Activated naive CD4-positive, alpha-beta T cell treated with anti-CD3 and anti-CD28 coated beads, Interleukin-2, amount 50 U/mL, for 16 hours (primary cell): ENCODE measurements around the gene TNFSF10.

Experiments
- DNase-seq: peaks from one replicate; pipeline ENCODE4 v3.0.0-alpha.2; 2020

TNFSF10 gene

DNA sequence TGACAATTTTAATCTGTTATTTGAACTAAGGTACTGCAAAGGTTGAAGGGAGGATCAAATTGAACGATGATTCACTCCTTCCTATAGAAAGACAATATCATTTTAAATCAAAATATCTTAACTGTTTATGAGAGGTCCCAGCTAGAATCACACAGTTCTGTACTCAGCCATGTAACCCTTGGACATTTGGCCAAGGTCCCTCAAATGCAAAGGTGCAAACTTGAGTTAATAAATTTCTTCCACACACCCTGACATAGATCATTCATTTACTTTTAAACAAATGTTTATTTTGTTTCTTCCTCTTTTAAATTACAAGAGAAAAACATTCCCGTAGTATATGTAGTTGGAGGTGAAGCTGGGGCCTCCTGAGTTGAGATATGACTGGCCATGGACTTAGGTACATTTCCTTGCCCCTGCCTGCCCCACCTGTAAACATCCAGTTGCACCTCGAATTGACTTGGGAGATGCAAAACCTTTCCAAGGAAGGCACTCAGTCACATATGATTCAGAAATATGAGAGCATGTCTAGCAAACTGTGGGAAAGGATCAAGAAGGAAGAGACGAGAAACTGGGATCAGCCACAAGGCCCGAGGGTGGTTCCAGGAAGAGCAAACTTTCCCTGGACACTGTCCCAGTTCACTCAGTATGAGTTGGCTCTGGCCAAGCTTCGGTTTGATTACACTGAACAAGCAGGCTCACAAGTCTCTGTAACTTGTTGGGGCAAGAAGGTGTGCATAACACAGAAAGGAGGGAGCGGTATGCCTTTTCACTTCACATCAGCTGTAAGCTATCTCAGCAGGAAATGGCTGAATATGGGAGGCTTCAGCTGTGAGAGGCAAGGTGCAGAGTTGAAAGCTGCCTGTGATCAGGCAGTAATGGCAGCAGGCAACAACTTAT, 6.7 kb downstream of the TNFSF10 start:
- no peak for DNase-seq

GRCh38 chr3:172515130-172515918, 7.9 kb downstream of the TNFSF10 start:
- no peak for DNase-seq

DNA sequence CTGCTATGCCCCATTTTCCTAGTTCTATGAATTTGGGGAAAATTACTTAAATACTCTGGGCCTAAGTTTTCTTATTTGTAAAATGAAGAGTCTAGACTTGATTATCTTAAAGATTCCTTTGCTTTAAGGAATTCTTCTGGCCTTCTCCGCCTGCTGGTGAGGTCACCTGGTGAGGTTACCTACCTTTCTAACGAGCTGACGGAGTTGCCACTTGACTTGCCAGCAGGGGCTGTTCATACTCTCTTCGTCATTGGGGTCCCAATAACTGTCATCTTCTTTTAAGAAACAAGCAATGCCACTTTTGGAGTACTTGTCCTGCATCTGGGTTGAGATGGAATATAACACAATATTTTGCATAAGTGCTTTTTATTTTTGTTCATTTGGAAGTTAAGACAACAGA, 8.6 kb downstream of the TNFSF10 start:
- DNase-seq, result no peak

GRCh38 chr3:172513488-172513887, 9.7 kb downstream of the TNFSF10 start:
- DNase-seq, result no peak

DNA sequence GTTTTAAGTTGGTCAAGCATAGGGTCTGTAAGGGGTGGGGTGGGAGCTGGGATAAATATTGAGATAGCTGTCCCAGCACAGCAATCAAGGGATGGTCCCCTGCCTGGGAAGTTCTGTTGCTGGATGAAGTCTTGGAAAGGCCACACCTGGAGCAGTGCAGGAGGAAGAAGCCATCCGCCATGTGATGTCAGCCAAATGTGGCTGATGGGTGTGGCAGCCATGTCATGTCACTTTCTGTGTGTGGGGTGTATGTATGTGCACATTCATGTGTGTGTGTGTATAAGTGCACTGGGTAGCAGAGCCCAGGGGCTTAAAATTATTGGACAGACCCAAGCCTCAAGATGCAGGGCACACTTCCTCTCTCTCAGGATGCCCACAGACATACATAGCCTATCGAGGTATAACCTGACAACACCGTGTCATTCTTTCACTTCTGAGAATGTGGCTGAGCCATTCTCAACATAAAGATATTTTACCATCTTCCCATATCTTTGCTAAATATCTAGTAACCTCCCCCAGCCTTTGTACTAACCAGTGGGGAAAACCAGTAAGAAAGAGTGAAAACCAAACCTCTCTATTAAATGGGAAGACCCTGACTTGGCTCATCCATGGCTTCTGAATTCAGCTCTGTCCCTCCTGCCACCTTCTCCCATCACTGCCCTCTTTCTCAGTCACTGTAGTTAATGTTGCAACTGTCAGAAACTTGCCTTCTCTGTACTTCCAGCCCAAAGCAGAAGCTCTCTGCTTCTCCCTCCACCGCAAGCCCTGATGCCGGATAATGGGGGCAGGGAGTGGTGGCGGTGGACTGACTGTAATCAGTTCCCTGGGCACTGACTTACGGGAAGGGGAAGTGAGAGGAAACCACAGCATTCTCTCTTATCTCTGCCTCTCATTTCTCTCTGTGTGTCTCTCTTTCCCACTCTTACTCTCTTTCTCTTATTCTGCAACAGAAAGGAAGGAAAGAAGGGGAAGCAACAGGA, 11.2 kb downstream of the TNFSF10 start:
- peak; percentile 45 for DNase-seq

- no peak for DNase-seq
These were observed 17.1 kb downstream of the TNFSF10 start for GRCh38 chr3:172506094-172506493.

DNA sequence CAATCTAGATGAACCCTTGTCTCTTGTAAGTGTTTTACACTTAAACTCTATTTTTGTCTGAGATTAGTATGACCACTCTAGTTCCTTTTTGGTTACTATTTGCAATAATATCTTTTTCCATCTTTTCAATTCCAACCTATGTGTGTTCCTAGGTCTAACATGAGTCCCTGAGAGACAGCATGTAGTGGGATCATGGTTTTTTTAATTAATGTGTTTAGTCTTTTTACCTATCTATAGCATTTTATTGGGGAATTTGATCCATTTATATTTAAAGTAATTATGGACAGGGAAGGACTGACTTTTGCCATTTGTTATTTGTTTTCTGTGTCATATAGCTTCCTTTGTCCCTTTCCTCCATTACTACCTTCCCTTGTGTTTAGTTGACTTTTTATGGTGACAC, 21.7 kb downstream of the TNFSF10 start:
- no peak for DNase-seq

GRCh38 chr3:172490198-172490669, 33.0 kb downstream of the TNFSF10 start:
- DNase-seq, result peak; percentile 83

DNA sequence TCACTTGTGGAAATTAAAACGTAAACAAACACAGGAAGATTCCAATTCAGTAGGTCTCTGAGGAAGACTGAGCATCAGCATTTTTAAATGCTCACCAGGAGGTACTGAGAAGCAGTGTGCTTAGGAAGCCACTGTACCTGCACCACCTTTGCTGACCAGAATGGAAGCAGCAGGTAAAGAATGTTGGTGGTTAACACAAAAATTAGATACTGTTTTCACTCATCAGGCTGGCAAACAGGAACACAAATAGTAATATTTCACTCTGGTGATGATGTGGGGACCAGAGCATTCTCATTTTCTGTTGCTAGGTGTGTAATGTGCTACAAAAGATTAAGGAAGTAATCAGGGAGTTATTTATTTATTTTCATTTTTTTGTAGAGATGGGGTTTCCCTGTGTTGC, 45.1 kb downstream of the TNFSF10 start:
- DNase-seq, result no peak

GRCh38 chr3:172476347-172476746, 46.9 kb downstream of the TNFSF10 start:
- DNase-seq, result no peak

- no peak for DNase-seq
These were observed 47.5 kb downstream of the TNFSF10 start for GRCh38 chr3:172475703-172476102.

DNA sequence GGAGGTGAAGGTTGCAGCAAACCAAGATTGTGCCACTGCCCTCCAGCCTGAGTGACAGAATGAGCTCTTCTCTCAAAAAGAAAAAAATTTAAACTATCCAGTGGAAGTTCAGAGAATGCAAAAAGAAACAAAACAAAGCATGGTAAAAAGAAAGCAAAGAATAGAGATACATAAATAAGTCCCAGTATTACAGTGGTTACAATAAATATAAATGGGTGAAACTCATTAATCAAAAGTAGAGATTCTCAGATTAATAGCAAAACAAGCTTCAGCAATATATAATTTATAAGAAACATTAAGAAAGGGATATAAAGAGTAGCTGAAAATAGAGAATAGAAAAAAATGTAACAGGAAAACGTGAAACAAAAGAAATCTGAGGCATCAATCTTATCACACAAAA, 51.3 kb downstream of the TNFSF10 start:
- DNase-seq, result no peak

GRCh38 chr3:172470588-172470987, 52.6 kb downstream of the TNFSF10 start:
- no peak for DNase-seq

- DNase-seq, result no peak
These were observed 55.9 kb downstream of the TNFSF10 start for GRCh38 chr3:172467170-172467824.

- no peak for DNase-seq
These were observed 56.6 kb downstream of the TNFSF10 start for GRCh38 chr3:172466553-172467130.

- DNase-seq, result no peak
These were observed 57.9 kb downstream of the TNFSF10 start for GRCh38 chr3:172465281-172465680.

GRCh38 chr3:172464306-172464705, 58.9 kb downstream of the TNFSF10 start:
- no peak for DNase-seq

DNA sequence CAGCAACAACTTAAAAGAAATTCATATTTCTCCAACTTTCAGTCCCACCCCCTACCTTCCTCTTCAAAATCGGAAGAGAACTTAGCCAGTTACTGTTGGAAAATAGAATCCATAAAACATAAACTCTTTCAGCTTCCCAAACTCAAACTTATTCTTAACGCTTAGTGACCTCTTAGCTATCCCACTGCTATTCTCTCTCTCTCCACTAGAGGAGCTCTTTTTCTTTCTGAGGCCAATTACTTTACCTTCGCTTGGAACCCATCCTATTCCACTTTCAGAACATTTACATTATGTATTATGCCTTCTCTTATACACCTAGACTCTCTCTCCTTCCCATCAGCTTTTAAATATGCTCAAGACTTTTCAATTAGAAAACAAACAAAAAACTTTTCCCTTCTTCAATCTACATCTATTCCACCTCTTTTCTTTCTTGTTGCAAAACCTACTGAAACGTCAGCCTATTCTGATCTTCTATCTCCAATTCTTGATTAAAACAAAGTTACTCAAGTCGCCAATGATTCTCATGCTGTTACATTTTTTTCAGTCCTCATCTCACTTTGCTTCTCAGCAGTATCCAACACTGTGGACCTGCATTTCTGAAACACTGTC, 61.6 kb downstream of the TNFSF10 start:
- DNase-seq, result no peak

GRCh38 chr3:172456404-172456803, 66.8 kb downstream of the TNFSF10 start:
- DNase-seq, result no peak
